ENCODE results near the gene EPS8L2.

- TF ChIP-seq ZNF780A (CRISPR knock-in tag; IDR thresholded peaks at IDR 0.05) (no peak), ARHGAP35 (IDR thresholded peaks at IDR 0.05; ENCODE audit: partially characterized antibody) (no peak), TBP (optimal IDR thresholded peaks at IDR 0.05; ENCODE audit: low read depth, low read length) (no peak), KAT8 (IDR thresholded peaks at IDR 0.05; ENCODE audit: low read depth) (no peak), CTCF (IDR thresholded peaks at IDR 0.05 in 2 of 3, conservative IDR thresholded peaks at IDR 0.05 in 1 of 3; ENCODE audit: insufficient read depth in 2 of 3, low read depth in 1 of 3, low read length in 3 of 3) (no peak)
Observed at GRCh38 chr11:691710-692590, 14.1 kb upstream of the EPS8L2 start.
